ENCODE measurements around the gene ZNF343.
"Not testable (repeated sequence)": the region's sequence is repeated elsewhere in the genome, so short reads cannot be mapped to it uniquely, and the experiment has no call there.

Gene ZNF343

DNA sequence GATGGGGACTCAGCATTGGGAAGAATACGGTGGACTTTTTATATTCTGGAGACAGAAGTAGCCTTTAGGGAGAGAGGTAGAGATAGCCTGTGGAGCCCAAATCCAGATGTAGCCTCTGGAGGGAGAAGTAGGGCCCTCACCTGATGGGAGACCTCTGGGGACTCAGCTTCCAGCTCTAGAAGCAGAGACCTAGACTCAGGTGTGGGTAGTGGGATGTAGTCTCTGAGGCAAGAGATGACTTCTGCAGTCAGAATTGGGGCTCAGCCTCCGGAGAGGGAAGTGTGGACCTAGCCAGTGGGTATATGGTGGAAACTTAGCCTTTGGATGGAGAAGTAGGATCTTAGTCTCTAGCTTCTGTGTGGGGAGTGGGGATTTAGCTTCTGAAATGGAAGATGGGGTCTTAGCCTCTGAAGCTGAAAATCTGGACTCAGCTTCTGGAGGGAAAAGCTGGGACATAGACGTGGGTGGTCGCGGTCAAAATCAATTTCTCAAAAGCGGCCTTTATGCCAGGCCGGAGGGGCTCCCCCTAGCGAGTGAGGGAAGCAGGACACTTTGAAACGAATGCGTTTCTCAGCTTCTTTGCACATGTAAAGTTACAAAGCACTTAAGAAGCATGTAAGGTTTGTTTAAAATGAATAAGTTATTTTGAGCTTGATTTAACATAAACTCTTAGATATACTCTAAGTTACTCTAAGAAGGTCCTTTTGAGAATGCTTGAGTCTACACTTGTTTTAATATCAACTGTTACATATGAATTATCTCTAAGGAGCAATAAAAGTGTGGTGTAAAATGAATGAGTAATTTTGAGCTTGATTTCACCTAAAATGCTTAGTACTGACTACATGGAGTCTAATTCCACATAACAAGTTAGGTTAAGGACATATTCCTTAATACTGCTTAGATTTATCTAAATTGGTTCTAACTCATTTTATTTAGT is 12.9 kb upstream of the ZNF343 start:
- DNase-seq: peak in 10 of 51 donors; percentile 4 to 51 (median 28)

DNA sequence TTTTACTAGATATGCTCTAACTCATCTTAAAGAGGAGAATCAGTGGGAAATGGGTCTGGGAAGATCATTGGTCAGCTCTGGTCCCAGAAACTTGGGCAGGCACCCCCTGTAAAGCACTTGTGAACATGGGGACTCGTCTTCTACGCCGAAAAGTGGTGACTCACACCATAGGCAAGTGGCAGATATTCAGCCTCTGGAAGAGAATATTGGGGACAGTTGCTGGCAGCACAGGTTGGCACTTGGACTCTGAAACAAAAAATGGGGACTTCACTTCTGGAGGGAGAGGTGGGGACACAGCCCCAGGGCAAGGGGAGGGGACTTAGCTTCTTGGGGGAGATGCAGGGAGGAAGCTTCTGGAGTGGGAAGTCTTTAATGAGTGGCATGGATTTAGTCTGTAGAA is 11.9 kb upstream of the ZNF343 start:
- no peak for DNase-seq

DNA sequence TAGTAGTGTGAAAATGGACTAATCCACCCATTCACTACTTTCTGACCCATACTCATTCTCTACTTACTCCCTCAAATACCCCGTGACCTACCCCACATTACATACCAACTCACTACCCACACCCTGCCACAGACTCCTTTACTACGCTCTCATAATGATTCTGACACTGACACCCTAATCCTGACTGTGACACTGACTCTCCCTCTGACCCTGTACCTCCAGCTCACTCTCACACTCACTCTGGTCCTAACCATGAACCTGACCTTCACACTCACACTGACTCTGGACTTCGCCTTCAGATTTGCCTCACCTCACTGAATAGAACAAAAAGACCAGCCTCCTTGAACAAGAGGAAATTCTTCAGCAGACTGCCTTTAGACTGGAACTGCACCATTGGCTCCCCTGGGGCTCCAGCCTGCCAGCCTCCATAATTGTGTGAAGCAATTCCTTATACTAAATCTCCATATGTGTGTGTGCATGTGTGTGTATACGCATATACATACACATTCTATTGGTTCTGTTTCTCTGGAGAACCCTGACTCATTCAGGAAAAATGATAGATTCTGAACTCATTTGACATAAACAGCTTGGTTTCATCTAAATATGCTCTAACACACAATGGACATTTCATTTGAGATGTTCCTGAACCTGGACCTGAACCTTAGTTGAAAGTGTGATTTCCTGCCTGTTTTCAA is 10.5 kb upstream of the ZNF343 start:
- DNase-seq: no peak

DNA sequence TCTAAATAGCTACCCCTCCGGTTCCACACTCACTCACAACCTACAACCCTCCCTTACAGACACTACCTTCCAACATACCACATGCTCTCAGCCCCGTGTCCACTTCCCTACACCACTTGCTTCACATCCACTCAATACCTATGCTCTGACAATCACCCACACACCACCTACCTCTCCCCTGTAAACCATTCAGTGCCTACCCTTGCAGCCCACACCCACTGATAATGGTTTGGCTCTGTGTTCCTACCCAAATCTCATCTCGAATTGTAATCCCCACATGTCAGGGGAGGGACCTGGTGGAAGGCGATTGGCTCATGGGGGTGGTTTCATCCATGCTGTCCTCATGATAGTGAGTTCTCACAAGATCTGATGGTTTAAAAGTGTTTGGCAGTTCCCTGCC is 9.8 kb upstream of the ZNF343 start:
- no peak for DNase-seq

DNA sequence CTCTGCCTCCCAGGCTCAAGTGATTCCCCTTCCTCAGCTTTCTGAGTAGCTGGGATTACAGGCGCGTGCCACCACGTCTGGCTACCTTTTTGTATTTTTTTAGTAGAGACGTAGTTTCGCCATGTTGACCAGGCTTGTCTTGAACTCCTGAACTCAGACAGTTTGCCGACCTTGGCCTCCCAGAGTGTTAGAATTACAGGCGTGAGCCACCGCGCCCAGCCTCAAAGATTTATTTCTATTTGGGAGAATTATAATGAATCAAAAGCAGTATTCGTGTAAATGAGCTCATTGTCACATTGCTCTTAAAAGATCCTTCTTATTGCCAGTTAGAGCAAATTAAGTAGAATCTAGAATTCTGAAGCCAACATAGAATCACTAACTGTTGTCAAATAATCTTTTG is 9.4 kb upstream of the ZNF343 start:
- no peak for DNase-seq

DNA sequence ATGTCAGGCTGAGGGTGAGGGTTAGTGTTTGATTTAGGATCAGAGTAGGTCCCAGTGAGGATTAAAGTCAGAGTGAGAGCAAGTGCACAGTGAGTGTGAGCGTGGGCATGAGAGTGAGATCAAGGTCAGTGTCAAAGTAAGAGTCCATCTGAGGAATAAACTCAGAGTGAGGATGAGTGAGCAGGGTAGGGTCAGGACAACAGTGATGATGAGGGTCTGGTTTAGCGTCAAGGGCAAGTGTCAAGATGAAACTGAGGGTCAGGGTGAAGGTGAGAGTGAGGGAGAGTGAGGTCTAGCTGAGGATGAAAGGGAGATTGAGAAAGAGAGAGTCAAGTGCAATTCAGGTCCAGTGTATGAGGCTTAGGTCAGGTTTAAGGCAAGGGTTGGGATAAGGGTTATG is 7.7 kb upstream of the ZNF343 start:
- no peak for DNase-seq

DNA sequence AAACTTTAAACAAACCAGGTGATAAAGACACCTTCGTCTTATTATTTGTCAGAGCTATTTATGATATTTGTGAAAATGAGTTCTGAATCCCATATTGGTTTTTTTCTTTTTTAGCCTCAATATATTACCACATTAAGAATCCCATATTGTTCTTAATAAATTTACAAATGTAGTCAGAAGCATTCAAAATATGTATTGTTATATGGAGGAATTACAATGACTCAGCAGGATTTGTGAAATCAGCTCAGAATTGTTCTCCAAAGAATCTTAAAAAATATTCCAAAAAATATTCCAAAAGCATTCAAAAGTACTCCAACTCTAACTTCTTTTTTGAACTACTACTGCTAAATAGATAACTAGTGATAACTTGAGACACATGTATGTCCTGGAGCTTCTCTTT is 6.5 kb upstream of the ZNF343 start:
- no peak for DNase-seq

DNA sequence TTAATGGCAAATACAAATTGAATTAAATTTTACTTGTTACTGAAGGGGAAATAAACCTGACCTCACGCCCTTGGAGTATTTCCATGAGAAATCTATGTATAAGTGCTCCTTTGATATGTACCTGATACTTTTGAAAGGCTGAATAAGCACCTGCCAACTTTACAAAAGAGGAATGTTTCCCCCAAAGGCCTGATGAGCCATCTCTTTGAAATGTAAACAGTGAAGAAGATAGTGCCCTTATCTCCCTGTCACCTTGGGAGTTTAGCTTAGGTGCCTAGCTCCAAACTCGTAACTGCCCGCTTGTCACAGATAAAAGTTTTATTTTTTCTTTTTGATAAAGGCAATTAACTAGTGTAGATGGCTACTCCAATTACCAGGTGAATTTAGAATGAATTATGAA is 1.1 kb upstream of the ZNF343 start:
- no peak for DNase-seq

DNA sequence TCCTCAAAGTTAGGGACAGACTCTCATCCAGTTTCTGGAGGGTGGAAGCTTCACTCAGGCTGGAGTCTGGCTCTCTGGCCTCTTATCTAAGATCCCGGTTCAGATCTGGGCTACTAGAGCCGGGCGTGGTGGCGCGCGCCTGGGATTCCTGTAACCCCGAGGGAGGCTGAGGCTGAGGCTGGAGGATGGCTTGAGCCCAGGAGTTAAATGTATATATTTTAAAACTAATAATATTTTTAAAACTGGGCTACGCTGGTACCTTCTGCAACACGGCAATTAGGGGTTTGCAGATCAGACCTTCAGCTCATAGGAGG is 710 bp upstream of the ZNF343 start:
- DNase-seq: peak in 1 of 51 donors; percentile 23

GRCh38 chr20:2507875-2508630 is 662 bp downstream of the ZNF343 start:
- peak in 4 of 51 donors; percentile 32 to 64 (median 43) for DNase-seq

DNA sequence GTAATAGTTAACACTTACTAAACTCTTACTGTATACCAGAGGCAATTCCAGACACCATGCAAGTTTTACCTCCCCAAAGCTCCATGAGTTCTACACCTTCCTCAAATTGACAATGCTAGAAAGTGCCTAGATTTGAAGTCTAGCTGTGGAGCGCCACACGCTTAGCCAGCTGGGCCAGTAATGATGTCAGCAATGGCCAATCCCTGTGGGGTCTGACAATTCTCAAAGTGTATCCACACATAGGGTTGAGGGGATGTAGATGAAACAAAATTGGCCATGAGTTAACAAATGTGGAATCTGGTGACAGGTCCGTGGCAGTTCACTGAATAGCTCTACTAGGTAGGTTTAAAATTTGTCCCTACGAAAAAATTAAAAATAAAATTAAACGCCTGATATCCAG is 1.3 kb downstream of the ZNF343 start:
- DNase-seq: no peak

GRCh38 chr20:2506426-2506825 is 2.3 kb downstream of the ZNF343 start:
- DNase-seq: not testable (repeated sequence)

DNA sequence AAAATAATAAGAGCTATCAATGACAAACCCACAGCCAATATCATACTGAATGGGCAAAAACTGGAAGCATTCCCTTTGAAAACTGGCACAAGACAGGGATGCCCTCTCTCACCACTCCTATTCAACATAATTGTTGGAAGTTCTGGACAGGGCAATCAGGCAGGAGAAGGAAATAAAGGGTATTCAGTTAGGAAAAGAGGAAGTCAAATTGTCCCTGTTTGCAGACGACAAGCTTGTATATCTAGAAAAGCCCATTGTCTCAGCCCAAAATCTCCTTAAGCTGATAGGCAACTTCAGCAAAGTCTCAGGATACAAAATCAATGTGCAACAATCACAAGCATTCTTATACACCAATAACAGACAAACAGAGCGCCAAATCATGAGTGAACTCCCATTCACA is 3.9 kb downstream of the ZNF343 start:
- DNase-seq: not testable (repeated sequence)

DNA sequence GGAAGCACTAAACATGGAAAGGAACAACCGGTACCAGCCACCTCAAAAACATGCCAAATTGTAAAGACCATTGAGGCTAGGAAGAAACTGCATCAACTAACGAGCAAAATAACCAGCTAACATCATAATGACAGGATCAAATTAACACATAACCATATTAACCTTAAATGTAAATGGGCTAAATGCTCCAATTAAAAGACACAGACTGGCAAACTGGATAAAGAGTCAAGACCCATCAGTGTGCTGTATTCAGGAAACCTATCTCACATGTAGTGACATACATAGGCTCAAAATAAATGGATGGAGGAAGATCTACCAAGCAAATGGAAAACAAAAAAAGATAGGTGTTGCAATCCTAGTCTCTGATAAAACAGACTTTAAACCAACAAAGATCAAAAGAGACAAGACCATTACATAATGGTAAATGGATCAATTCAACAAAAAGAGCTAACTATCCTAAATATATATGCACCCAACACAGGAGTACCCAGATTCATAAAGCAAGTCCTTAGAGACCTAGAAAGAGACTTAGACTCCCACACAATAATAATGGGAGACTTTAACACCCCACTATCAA is 5.8 kb downstream of the ZNF343 start:
- DNase-seq: not testable (repeated sequence)

GRCh38 chr20:2485661-2486060 is 23.1 kb downstream of the ZNF343 start:
- DNase-seq: no peak

DNA sequence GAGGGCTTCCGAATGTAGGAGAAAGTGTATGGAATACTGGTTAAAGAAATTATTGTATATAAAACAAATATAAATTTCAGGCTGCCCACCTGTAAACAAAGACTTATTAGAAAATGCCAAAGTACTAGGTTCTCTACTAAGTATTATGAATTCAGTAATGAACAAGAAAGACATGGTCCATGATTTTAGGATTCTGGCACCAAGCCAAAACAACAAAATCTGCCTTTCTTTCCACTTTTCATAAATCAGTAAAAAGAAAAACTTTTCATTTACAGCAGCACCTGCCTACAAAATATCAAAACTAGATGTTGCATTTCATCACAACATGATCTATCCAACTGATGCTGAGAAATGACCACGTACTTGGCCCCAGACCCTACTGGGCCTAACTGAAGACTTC is 23.6 kb downstream of the ZNF343 start:
- DNase-seq: no peak

- peak in 1 of 51 donors; percentile 38 for DNase-seq
Measured at GRCh38 chr20:2483504-2483903, 25.2 kb downstream of the ZNF343 start.

DNA sequence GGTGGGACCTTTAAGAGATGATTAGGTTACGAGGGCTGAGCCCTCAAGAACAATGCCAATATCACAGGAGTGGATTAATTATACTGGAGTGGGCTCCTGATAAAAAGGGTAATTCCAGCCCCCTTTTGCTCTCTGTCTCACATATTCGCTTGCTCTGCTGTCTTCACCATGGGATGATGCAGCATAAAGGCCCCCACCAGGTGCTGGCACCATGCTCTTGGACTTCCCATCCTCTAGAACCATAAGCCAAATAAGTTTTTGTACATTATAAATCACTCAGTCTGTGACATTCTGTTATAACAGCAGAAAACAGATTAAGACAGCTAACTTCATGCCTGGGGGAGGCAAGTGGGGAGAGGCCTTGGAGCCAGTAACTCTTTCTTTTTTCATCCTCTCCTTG is 28.3 kb downstream of the ZNF343 start:
- DNase-seq: no peak

DNA sequence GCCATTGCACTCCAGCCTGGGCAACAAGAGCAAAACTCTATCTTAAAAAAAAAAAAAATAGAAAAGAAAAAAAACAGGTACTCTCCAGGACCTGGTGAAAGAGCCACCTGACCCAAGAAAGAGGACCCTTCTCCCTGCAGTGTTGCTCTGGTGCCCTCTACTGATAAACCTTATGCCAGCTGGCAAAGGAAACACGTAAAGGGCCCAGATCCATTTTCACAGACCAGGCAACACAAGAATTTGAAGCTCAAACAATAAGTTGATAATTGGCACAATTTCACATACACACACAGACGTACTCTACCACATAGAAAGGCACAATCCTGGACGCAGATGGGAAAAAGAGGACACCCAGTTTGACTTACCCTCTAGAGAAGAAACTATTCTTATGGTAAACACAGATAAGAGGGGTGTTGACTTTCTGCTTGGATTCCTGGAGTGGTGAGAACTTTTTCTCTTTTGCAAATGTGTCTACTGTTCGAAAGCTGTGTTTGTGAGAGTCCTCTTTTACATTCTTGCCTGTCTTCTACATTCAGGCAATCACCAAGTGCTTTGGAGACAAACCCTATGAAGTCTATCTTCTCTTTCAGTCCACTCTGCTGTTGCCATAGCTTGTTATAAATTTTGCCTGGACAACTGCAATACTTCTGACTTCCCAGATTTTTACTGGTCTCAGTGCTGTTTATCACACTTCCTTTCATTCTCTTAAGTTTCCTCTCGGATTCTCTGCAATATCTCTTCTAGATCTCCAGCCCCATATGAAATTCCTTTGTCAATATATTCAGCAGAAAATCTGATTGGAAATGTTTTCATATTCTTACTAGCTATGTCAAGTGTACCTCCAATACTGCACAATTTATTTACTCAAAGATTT is 31.7 kb downstream of the ZNF343 start:
- DNase-seq: no peak

GRCh38 chr20:2475850-2476741 is 32.6 kb downstream of the ZNF343 start:
- DNase-seq: no peak
